ENCODE data around the gene NAALADL1.

Gene NAALADL1

GRCh38 chr11:65085446-65085845, 27.1 kb upstream of the NAALADL1 start:
- Histone ChIP-seq H3K36me3 (ENCODE audit: low read length) (peaks cover 9% of the 10 kb centered on the region), H3K79me2 (ENCODE audit: insufficient read depth, low read length) (peaks cover 47% of the 10 kb centered on the region), H3K4me3 (ENCODE audit: insufficient read depth, low read length, poor library complexity, severe bottlenecking) (no peak overlapping the region), H2AFZ (ENCODE audit: low read depth, low read length, severe bottlenecking) (no peak overlapping the region), H3K27me3 (ENCODE audit: low read length) (no peaks in the 10 kb centered on the region), H3K9me2 (replicated peaks; ENCODE audit: insufficient read depth, low read length) (no peaks in the 10 kb centered on the region), H3K9me3 (ENCODE audit: insufficient read depth, low read length) (no peaks in the 10 kb centered on the region), H4K20me1 (ENCODE audit: low read depth, low read length) (no peaks in the 10 kb centered on the region), H3K9ac (ENCODE audit: low read length) (no peak overlapping the region), H3K27ac (ENCODE audit: low read depth, low read length) (no peak overlapping the region), H3K4me2 (ENCODE audit: low read depth, low read length, poor library complexity, severe bottlenecking) (peak overlapping the region; percentile 73), H3F3A (ENCODE audit: insufficient read depth) (no peaks in the 10 kb centered on the region)
- TF ChIP-seq CTCF (IDR thresholded peaks at IDR 0.05; ENCODE audit: insufficient read depth, low read length, poor library complexity, severe bottlenecking), result no peak
- no peak for TF ChIP-seq EZH2phosphoT487 (conservative IDR thresholded peaks at IDR 0.05; ENCODE audit: low read length)

- Histone ChIP-seq H3K4me3 (ENCODE audit: insufficient read depth, low read length, poor library complexity, severe bottlenecking) (peak overlapping the region; percentile 98), H3K36me3 (ENCODE audit: low read length) (peaks cover 12% of the 10 kb centered on the region), H3K27ac (ENCODE audit: low read depth, low read length) (peak overlapping the region; percentile 80), H3K9me2 (replicated peaks; ENCODE audit: insufficient read depth, low read length) (no peaks in the 10 kb centered on the region), H3K79me2 (ENCODE audit: insufficient read depth, low read length) (peaks cover 50% of the 10 kb centered on the region), H3K4me2 (ENCODE audit: low read depth, low read length, poor library complexity, severe bottlenecking) (peak overlapping the region; percentile 73), H3K9ac (ENCODE audit: low read length) (peak overlapping the region; percentile 88), H2AFZ (ENCODE audit: low read depth, low read length, severe bottlenecking) (no peak overlapping the region), H3K27me3 (ENCODE audit: low read length) (no peaks in the 10 kb centered on the region), H3K9me3 (ENCODE audit: insufficient read depth, low read length) (no peaks in the 10 kb centered on the region), H4K20me1 (ENCODE audit: low read depth, low read length) (no peaks in the 10 kb centered on the region), H3F3A (ENCODE audit: insufficient read depth) (no peaks in the 10 kb centered on the region)
- TF ChIP-seq CTCF (IDR thresholded peaks at IDR 0.05; ENCODE audit: insufficient read depth, low read length, poor library complexity, severe bottlenecking) (no peak), EZH2phosphoT487 (conservative IDR thresholded peaks at IDR 0.05; ENCODE audit: low read length) (no peak)
These were observed 26.4 kb upstream of the NAALADL1 start for GRCh38 chr11:65084598-65085375.

GRCh38 chr11:65083834-65084597, 25.7 kb upstream of the NAALADL1 start, which contains the start of the genes CDCA5 and ZFPL1:
CDCA5 (minus strand) TSS chr11:65084040; CDS start chr11:65083978, 62 bp downstream.
ZFPL1 (plus strand) TSS chr11:65084222; CDS start chr11:65084699, 477 bp downstream.
- TF ChIP-seq EZH2phosphoT487 (conservative IDR thresholded peaks at IDR 0.05; ENCODE audit: low read length) (no peak), CTCF (IDR thresholded peaks at IDR 0.05; ENCODE audit: insufficient read depth, low read length, poor library complexity, severe bottlenecking) (no peak)
- Histone ChIP-seq H3K27me3 (ENCODE audit: low read length) (no peaks in the 10 kb centered on the region), H2AFZ (ENCODE audit: low read depth, low read length, severe bottlenecking) (peak within 1 kb of the TSS; percentile 39), H3K27ac (ENCODE audit: low read depth, low read length) (peak within 1 kb of the TSS; percentile 80), H3K9me3 (ENCODE audit: insufficient read depth, low read length) (no peaks in the 10 kb centered on the region), H3F3A (ENCODE audit: insufficient read depth) (no peaks in the 10 kb centered on the region), H3K4me3 (ENCODE audit: insufficient read depth, low read length, poor library complexity, severe bottlenecking) (peak within 1 kb of the TSS; percentile 98), H4K20me1 (ENCODE audit: low read depth, low read length) (no peaks in the 10 kb centered on the region), H3K9me2 (replicated peaks; ENCODE audit: insufficient read depth, low read length) (no peaks in the 10 kb centered on the region), H3K4me2 (ENCODE audit: low read depth, low read length, poor library complexity, severe bottlenecking) (peak within 1 kb of the TSS; percentile 83), H3K9ac (ENCODE audit: low read length) (peak within 1 kb of the TSS; percentile 88), H3K79me2 (ENCODE audit: insufficient read depth, low read length) (peaks cover 56% of the 10 kb centered on the region), H3K36me3 (ENCODE audit: low read length) (peaks cover 12% of the 10 kb centered on the region)

Data from SU-DHL-6 (cell line).